ENCODE data around the gene SLPI.
A peak's percentile ranks its signal among the peaks of the same experiment; 100 is the strongest.

SLPI gene

GRCh38 chr20:45269754-45270270 lies 15.4 kb upstream of the SLPI start:
- no peak for DNase-seq (ENCODE audit: low spot score)

GRCh38 chr20:45269056-45269455 lies 14.7 kb upstream of the SLPI start:
- DNase-seq (ENCODE audit: low spot score): no peak

GRCh38 chr20:45268531-45268930 lies 14.2 kb upstream of the SLPI start:
- DNase-seq (ENCODE audit: low spot score): no peak

DNA sequence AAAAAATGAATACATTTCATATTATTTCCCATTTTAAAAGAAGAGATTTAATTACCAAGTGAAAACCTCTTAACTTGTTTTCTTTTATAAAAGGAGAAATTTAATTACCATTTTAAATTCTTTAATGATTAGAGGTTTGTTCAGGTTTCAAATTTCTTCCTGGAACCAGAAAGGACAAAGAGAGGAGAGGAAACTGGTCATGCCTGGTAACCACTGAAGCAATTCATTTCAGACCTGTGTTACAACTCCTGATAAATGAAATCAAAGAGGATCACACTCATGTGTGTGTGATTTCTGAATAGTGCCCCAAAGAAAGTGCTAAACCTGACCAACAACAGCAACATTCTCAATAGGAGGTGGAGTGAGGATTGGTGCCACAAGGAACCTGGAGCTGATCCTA lies 12.6 kb upstream of the SLPI start:
- no peak for DNase-seq (ENCODE audit: low spot score)

- no peak for DNase-seq (ENCODE audit: low spot score)
Measured at GRCh38 chr20:45263556-45264266, 9.3 kb upstream of the SLPI start.

- no peak for DNase-seq (ENCODE audit: low spot score)
Measured at GRCh38 chr20:45258664-45259063, 4.3 kb upstream of the SLPI start.

GRCh38 chr20:45258259-45258658 lies 3.9 kb upstream of the SLPI start:
- no peak for DNase-seq (ENCODE audit: low spot score)

- DNase-seq (ENCODE audit: low spot score): no peak
Measured at GRCh38 chr20:45257711-45258110, 3.3 kb upstream of the SLPI start.

GRCh38 chr20:45257161-45257560 lies 2.8 kb upstream of the SLPI start:
- no peak for DNase-seq (ENCODE audit: low spot score)

DNA sequence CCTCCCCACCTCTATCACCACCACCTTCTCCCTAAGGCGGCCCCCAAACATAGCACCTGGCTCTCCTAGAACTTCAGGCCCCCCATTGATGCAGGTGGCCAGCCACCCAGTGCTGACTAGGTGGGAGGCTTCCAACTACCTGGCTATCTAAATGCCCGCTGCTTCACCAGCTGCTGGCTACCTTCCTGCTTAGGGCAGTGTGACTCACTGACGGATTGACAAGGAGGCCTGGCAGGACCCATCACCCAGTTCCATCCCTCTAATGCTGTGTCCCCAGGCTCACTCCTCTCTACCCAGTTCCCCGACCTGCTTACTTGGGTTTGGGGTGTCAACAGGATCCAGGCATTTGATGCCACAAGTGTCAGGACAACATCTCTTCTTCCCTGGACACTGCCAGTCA lies 1.1 kb downstream of the SLPI start:
- DNase-seq (ENCODE audit: low spot score): no peak

- DNase-seq (ENCODE audit: low spot score): no peak
Measured at GRCh38 chr20:45251884-45252560, 2.3 kb downstream of the SLPI start.

GRCh38 chr20:45248609-45249008 lies 5.8 kb downstream of the SLPI start:
- no peak for DNase-seq (ENCODE audit: low spot score)

- no peak for DNase-seq (ENCODE audit: low spot score)
Measured at GRCh38 chr20:45247865-45248264, 6.5 kb downstream of the SLPI start.

GRCh38 chr20:45246109-45246508 lies 8.3 kb downstream of the SLPI start:
- no peak for DNase-seq (ENCODE audit: low spot score)

- DNase-seq (ENCODE audit: low spot score): no peak
Measured at GRCh38 chr20:45238139-45238538, 16.2 kb downstream of the SLPI start.

- peak; percentile 63 for DNase-seq (ENCODE audit: low spot score)
Measured at GRCh38 chr20:45235995-45236394, 18.4 kb downstream of the SLPI start.

- DNase-seq (ENCODE audit: low spot score): no peak
Measured at GRCh38 chr20:45230631-45231030, 23.7 kb downstream of the SLPI start.

GRCh38 chr20:45229264-45230056 lies 24.9 kb downstream of the SLPI start:
- DNase-seq (ENCODE audit: low spot score): peak; percentile 67

DNA sequence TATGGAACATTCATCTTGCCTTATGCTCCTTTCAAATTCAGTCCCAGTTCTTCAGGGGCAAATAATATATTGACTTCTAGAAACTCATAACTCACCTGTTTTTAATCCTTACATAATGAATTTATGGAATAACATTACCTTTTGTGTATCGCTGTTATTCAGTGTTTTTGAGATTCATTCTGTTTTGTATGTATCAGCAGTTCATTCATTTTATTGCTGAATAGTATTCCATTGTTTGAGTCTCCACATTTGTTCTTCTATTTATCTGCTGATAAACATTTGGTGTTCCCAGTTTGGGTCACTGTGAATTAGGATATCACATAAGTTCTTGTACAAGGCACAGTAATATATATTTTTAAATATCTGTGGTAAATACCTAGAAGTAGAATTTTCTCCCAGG lies 28.1 kb downstream of the SLPI start:
- no peak for DNase-seq (ENCODE audit: low spot score)

DNA sequence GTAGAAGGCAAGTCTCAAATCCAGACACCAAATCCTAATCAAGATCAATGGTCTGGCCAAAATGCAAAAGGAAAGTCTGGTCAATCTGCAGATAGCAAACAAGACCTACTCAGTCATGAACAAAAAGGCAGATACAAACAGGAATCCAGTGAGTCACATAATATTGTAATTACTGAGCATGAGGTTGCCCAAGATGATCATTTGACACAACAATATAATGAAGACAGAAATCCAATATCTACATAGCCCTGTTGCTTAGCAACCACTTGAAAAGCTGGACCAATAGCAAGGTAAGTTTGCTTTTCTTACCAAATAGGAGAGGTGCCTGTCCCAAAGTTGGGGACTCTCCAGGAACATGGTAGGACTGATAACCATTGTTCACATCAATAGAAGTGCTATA lies 31.2 kb downstream of the SLPI start:
- no peak for DNase-seq (ENCODE audit: low spot score)

DNA sequence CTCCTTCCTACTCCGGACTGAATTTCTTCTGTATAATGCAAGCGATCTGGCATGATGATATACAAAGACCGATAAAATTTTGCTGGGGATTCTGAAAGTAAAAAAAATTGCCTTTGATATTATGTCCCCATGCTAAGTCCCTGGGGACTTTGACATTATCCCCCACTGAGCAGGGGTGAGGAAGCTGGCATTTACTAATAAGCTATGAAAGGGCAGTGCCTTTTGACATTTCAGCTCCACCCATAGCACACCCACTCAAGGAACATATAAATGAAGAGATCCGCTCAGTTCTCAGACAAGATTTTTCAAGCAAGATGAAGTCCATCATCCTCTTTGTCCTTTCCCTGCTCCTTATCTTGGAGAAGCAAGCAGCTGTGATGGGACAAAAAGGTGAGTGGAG lies 33.3 kb downstream of the SLPI start, which contains the start of gene SEMG2:
SEMG2 (plus strand) TSS at position 298 of the 400 bp plus-strand sequence; CDS start at position 315, 17 bp downstream.
- DNase-seq (ENCODE audit: low spot score): no peak

DNA sequence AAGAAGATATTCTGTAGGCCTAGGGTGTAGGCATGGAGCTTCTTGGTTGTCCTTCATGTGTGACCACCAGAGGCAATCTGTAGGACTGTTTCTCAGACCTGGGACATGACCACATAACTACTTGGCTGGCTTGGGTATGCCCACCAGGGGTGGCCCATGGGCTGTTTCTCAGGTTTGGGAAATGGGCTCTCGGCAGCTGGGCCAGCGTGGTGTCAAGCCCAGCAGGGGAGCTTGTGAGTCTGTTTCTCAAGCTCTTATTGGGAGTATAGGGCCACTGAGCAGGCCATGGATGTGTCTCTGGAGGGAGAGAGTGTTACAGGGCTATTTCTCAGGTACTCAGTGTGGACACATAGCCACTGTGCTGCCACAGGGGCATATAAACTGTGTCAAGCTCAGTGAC lies 35.7 kb downstream of the SLPI start:
- DNase-seq (ENCODE audit: low spot score): no peak

- no peak for DNase-seq (ENCODE audit: low spot score)
Measured at GRCh38 chr20:45218124-45218523, 36.2 kb downstream of the SLPI start.
